Occipital lobe (tissue), 2 donors: ENCODE data around the gene PHACTR3. TPM values are rescaled to one million over a fixed set of nuclear protein-coding genes. Genes with fewer than 3 reads are reported as not detected.

ENCODE experiments used
- DNase-seq: peaks from one replicate; lab custom pipeline; 2025; lab: John Stamatoyannopoulos, UW
- total RNA-seq: library from RNA; depleted of rRNA; stranded (reverse); fragments of >200 nt; gene quantifications from one replicate; pipeline ENCODE4 v1.2.3, GENCODE V29; 2014

Gene PHACTR3
- total RNA-seq, 1 donor from 2014 or later: 42.1 TPM

DNA sequence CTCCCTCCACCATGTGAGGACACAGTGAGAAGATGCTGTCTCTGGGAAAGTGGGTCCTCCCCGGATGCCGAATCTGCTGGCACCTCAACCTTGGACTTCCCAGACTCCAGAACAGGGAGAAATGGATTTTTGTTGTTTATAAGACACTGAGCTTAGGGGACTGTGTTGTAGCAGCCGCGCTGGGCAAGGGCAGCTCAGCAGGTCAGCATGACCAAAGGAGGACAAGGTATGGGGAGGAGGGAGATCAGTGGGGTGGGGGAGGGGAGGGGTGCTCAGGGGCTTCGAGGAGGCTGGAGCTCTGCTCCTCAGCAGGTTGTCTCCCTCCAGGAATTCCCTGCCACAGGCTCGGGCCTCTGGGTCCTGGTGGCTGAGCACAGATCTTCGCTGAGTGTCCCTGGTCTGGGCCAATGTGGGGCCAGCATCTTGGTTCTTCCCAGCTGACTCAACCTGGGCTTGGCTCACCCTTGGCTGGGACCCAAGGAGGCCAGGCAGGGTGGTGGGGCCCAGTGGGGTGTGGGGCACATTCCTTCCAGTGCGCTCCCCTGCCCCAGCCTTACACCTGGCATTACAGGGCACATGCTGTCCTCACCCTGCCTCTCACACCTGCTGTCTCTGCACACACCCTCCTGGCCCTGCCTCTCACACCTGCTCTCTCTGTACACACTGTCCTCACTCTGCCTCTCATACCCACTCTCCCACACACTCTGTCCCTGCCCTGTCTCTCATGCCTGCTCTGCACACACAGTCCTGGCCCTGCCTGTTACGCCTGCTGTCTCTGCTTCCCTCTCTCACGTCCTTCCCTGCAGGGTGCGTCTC lies 221.8 kb downstream of the PHACTR3 start:
- DNase-seq: no peak

DNA sequence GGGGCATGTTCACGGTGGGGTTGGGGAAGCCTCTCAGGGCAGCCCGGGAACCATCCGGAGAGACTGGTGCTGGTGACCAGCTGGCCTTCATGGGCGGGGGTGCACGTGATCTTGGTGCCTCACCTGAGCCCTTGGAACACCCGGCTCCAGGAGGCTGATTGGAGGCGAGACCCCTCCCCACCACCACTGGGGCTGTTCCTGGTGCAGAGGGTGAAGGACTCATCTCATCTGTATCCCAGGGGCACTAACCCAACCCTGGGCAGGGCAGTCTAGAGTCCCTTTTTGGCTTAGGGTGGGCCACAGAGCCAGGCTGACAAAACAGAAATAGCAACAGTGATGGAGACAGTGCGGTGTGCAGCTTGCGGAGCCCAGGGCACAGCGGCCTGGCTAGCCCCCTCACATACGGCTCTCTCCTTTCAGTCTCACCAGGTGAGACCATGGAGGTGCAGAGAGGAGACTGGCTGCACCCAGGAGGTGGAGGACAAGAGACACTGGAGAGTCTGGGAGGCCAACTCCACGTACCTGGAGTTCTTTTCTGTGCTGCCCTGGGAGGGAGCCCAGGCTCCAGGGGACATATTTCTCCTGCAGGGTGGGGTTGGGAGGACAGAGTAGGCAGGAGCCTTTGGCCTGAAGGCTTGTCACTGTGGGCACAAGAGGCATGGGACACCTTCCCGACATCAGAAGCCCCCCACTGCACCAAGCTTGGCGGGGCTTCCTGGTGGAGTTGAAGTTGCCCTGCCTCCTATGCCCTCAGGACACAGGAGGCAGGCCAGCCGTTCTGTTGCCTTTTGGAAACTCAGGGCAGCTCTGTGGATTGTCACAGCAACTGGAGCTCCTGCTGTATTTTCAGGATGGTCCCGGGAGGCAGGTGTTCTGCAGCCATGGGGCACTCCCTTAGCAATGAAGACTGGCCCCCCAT lies 223.1 kb downstream of the PHACTR3 start:
- no peak for DNase-seq

DNA sequence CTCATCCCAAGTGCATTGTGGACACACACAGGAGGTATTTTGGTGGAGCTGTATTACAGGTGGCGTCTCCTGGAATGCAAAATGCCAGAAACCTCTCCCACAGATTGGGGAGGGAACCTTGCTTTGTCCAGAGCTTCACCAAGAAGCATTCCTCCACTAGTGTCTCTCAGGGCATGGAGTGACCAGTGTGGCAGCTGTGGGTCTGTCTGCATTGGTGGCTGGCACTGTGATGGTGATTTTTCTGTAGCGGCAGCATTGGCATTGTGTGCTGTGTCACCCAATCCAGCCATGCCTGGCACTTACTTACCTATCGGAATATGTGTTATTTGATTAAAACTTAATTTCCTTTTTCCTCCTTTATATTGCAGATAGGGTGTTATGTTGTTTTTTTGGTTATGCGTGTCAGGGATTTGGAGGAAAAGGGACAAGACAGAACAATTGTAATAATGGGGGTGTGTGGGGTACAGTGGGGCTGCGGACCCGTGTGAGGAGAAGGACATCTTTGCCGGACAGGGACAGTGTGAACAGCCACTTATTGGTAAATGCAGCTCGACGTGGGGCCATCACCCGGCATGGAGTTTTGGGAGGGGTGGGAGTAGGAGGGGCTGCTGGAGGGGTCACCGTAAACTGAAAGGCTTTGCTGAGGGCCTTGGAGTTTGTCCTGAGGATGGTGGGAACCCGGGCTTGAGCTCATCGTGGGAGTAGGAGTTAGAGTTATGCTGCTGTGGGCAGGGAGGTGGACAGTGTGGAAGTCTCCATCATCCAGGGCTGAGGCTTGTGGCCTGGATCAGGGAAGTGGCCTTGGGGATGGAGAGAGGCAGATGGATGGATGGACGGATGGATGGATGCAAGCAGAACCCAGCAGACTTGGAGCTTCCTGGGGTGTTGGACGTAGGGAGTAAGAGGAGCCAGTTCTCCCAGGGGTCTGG lies 224.0 kb downstream of the PHACTR3 start:
- DNase-seq: no peak

DNA sequence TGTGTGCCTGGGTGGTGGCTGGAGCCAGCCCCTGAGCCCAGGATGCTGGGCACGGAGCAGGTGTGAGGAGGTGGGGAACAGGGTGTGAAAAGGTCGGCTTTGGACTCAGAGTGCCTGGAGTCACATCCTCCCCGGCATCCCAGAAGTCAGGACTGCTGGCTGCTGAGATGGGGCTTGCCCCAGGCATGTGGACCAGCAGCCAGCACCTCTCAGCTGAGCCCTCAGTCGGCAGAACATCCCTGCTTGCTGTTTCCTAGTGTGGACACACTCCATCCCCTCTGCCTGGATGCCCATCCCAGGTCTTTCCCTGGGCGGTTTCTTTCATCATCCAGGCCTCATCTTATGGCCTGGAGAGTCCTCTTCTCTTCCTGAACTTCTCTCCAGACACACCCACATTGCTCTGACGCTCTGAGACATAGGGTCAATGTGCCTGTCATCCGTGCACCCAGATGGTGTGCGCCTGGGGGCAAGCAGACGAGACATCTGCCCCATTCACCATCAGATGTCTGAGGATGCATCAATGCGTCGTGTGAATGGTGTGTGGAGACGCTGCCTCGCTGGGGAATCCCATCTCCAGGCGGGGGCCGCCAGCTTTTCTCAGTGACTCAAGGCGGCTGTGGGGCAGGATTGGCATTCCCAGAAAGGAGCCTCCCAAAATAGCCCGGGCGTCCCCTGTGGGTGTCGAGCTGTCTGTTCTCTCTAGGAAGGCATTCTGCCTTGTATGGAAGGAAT lies 224.9 kb downstream of the PHACTR3 start:
- DNase-seq: peak; percentile 61

DNA sequence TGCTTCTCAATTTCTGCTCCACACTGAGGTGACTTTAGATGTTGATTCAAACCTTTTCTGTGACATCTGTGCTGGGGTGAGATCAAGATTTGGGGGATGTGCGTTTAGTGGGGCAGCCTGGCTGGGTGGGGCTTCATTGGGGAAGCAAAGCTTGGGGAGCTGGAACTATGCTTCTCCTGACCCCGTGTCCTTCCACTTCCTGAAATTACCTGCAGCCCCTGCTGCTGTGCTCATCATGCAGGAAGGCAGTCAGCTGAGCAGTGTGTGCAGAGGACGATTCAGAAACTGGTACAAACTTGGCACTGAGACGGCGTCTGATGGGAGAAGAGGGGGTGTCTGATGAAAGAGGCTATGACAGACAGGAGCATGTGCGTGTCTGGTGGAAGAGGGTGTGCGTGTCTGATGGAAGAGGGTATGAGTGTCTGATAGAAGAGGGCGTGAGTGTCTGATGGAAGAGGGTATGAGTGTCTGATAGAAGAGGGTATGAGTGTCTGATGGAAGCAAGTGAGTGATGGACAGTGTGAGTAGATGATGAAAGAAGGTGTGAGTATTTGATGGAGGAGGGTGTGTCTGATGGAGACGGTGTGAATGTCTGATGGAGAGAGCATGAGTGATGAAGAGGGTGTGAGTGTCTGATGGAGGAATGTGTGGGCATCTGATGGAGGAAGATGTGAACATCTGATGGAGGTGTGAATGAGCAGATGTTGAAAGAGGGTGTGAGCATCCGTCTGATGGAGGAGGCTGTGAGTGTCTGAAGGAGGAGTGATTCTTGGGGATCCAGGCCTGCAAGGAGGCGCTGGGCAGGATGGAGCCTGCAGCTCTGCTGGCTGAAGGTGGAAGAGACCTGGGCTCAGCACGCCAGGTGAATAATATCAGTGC lies 225.7 kb downstream of the PHACTR3 start:
- no peak for DNase-seq

DNA sequence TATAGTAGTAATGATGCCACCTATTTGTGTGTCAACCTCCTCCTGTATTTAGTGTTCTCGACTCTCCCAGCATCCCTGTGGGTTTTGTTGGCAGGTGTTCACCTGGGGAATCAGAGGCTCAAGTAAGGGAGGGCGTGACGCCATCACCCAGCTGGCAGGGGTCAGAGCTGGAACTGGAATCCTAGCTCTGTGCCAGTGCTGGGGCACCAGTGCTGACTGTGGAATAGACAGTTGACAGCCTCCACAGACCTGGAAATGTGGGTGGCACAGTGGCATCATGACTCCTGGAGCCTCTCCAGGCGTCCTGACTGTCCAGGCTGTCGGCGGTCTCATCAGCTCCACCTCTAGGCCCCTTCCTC lies 226.3 kb downstream of the PHACTR3 start:
- no peak for DNase-seq

DNA sequence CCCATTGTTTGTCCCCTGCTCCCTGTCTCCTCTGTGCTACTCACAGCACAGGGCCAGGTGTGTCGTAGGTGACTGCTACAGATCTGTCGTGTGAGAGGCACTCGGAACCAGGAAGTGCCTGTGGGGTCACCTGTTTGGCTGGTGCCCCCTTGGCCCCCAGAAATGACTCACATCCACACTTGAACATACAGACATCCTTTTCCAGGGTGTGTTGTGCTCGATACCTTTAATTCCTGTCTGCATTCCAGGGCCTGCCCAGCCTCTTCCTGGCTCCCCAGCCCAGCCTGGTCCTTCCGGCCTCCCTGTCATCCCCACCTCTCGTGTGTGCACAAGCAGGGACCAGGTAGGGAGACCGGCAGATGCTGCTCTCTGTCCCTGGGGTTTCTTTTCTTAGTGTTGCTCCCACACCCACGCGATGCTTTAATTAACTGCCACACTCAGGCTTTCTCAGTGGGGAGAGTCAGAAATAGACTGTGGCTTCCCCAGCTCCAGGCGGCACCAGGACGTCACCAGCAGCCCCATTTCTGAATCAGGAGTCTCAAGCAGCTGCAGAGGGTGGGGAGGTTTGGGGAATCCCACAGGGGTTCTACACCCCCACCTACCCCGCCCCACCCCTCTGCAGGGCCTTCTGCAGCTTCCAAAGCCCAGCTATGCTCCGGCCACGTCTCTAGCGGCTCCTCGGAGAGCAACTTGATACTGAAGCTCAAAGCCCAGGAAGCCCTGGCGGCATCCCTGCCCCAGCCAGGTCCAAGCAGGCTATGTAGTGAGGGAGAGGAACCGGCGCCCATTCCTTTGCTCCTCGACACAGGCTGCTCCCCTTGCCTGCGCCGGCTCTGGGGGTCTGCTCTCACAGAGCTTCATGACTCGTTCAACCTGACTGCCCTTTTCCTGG lies 226.9 kb downstream of the PHACTR3 start:
- peak; percentile 50 for DNase-seq

DNA sequence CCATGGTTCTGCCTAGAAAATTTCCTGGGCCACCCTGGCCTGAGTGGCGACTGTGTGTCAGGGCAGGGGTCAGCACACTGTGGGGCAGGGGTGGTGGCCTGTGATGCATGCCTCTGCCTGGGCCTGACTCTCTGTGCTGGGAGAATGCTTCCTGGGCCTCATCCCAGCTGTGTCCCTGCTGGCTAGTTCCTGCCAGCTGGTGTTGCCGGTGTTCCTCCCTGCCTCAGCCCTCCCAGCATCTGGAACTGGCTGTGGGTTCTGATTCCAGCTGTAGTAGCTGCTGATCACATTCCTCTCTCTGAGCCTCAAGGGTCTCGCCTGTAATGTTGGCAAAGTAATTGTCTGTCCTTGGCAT lies 227.6 kb downstream of the PHACTR3 start:
- no peak for DNase-seq

DNA sequence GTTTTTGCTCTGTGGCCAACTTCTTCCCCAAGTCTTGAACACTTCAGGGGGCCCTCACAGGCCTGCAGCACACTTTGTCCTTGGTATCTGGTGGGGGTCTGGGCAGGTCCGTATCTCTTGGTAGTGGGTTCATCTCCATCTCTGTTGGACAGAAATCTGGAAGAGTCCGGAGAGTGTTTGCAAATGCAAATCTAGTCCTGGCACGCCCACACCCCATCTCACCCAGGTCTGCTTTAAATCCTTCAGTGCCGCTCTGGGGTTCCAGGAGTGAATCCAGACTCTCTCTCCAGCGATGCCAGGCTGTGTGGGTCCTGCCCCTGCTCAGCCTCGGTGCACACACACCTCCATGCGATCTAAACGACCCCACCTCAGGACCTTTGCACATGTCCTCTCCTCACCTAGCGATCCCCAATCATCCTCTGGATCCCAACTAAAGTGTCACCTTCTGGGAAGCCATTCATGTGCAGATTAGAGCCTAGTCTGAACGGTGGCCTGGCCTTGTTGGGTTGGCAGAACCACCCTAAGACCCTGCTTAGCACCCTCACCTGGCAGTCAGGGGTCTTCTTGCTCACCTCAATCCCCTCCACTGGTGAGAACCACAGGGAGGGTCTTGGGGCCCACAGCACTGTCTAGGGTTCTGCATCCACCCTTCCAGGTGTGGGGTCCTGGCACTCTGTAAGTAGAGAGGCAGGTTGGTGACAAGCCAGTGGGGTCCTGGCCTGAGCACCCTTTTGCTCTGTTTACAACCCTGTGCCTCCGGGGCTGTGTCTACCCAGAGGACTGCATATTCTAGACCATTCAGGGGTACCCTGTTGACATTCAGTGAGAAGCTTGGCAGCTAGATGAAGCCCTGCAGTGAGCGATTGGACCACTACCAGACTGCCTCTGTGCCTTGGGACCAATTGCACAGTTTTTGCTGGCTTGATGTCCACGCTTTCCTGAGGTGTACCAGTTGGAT lies 228.3 kb downstream of the PHACTR3 start:
- DNase-seq: no peak

DNA sequence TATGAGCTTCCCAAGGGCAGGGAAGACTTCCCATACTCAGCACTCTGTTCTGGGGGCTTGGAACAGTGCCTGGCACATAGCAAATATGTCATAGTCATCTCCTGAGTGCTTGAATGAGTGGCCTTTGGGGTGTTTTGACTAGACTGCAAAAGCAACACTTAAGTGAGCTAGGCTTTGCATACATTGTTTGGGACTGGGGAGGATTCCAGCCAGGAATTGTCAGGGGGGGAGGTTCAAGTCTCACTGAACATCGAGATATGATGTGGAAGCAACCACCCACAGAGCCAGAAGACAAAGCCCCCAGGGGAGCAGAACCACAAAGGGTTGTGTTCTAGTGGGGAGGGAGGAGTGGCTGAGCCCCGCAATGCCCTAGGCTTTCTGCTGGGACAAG lies 230.7 kb downstream of the PHACTR3 start:
- DNase-seq: no peak

DNA sequence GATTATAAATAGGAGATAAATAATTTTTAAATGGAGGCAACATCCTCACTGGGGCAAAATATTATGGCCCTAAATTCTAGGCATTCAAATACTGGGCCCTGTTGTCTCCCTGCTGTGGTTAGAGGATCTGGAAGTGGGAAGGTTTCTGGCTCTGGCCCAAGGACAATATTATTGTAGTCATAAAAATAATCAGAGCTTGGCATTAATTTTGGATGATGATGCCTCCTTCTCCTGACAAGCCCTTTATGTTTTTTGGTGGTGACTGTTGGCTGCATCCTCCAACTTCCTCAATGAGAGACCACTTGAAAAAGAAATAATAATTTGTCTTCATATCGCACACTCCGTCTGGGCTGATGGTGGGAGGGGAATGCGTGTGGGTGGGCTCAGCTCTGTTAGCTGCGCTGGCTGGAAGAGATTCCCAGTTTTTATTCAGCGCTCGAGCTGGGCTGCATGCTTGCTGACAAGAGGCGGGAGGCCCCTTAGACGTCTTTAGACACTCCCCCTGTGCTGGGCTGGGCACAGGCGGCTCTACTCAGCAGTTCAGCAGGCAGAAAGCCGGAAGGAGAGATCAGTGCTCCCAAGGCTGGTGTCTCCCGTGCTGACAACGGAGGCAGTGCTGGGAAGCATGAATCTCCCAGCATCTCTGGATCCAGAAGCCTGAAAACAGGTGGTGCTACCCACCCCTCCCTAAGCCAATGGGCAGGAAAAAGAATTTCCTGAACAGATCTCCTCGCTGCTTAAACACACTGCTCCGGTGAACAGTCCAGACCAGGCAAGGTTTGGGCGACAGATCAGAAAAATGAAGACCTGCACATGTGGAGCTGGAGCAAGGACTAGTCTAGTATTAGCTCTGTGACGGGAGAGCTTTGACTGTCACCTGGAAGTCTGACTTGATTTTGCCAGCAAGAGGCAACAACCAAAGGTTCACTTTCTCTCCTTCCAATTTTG lies 231.4 kb downstream of the PHACTR3 start:
- no peak for DNase-seq

DNA sequence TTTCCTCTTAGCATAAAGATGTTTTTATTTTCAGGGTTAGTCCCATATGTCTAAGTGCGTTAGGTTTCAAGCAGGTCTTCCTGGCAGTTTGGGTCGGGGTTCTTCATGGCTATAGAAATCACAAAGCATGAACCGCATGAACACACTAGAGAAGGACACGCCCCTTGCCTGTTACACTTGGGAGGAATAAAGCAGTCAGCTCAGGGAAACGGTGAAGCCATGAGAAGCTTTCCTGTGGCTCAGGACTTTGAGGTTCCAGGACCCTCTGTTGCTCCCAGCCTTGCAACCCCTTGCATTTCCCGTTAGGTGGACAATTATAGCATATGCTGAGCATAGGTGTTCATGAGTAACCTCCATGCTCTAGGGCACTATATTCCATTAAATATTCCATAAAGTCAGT lies 232.4 kb downstream of the PHACTR3 start:
- DNase-seq: no peak

DNA sequence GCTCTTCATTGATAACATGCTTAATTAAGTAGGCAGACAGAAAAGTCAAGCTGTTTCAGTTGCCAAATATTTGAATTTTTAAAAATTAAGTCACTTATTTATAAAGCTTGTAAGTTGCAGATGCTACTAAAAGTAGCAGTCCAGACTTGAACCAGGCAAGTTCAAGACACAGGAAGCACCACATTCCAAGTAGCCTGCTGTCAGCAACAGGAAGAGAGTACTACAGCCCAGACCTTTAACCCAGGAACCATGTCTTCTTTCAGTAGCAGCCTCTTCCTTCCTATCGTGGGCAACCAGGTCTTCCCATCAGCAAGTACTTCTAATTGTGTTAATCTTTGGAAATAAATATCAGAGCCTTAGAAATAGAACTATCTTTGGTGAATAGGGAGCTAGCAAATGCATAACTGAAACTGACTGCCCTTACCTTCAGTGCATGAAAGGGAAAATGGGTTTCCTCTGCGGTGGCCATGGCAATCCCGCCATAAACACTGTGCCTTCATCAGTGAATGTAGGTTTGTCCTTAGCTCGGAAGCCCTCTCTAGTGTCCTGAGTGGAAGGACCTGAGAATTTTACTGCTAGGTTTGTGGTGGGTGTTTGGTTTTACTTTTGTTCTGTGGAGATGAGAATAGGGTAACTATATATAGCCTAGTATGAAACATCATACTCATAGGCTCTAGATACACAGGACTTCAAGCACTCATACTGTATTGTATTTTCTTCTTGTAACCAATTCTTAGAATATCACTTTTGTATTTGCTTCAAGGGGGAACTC lies 233.5 kb downstream of the PHACTR3 start:
- DNase-seq: no peak

DNA sequence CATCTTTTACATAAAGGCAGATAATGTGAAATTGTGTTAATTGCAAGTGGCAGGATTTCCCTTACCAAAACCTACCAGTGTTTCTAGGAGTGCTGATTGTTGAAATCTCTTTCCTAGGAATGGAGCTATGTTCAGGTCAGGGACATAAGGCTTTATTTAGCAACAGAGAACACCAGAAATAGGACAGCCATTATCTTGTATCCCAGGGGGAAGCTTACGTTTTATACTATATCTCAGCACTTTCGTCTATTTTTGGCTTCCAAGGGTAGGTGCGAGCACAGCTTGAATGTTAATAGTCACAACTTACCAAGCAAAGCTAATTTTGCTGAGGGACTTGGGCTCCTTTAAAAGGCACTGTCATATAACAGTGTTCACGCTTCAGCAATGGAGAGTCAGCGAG lies 235.1 kb downstream of the PHACTR3 start:
- DNase-seq: no peak

DNA sequence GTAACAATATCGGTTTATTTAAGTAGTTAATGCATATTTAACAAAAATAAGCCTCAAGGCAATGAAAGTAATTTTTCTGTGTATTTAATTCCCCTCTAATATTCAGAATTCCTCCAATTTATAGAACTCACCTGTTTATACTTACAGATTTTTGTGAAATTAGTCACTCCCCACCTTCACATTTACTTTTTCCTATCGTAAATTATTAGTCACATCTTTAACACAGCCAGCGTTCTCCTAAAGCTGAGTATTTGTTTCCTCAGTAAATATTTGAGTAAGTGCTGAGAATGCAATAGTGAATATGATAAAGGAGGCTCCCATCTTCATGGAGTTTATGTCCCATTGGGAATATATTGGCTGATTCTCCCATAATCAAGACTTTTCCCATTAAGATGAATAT lies 241.1 kb downstream of the PHACTR3 start:
- DNase-seq: no peak

DNA sequence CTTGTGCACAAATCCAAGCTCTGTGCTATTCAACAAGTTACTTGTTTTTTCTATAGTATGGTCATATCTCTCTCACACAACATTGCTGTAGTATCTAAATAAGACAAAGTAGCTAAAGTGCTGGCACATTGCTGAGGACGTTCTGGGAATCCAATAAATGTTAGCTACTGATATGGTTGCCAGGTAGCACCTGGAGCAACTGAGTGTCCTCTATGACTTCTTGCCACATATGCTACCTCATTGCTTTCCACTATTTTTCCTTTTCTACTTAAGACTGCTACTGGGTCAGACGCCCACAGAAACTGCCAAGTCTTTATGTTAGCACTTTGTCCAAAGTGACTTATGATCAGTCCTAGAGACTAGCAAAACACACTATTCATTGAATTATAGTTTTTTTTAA lies 243.8 kb downstream of the PHACTR3 start:
- DNase-seq: no peak
